ENCODE data around the gene ACOT7.

ACOT7 gene

DNA sequence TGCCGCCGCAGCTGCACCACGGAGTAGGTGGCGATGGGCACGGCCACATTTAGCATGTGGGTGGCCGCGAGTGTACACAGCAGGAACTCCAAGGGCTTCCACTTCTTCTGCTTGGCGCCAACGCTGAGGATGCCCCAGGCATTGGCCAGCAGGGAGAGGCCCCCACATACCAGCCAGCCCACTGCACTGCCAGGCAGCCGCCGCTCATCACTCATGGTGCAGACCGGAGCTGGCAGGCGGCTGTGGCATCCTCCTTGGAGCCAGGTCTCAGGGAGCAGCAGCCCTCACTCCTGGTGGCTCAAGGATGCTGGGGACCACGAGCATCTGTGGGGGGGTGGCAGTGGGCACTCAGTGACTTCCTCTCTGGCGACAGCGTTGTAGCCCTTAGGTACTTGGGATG, 138.9 kb downstream of the ACOT7 start:
- Histone ChIP-seq H3K36me3 (ENCODE audit: low read length) (no peaks in the 10 kb centered on the region), H3K27ac (ENCODE audit: low read depth, low read length) (no peak overlapping the region), H3K4me2 (ENCODE audit: low read depth, low read length, poor library complexity, severe bottlenecking) (no peak overlapping the region), H3K79me2 (ENCODE audit: insufficient read depth, low read length) (no peaks in the 10 kb centered on the region), H3K4me3 (ENCODE audit: insufficient read depth, low read length, poor library complexity, severe bottlenecking) (no peak overlapping the region), H3K9me2 (replicated peaks; ENCODE audit: insufficient read depth, low read length) (no peaks in the 10 kb centered on the region), H2AFZ (ENCODE audit: low read depth, low read length, severe bottlenecking) (no peak overlapping the region), H3K27me3 (ENCODE audit: low read length) (no peaks in the 10 kb centered on the region), H3F3A (ENCODE audit: insufficient read depth) (no peaks in the 10 kb centered on the region), H3K9ac (ENCODE audit: low read length) (no peak overlapping the region), H3K9me3 (ENCODE audit: insufficient read depth, low read length) (no peaks in the 10 kb centered on the region), H4K20me1 (ENCODE audit: low read depth, low read length) (no peaks in the 10 kb centered on the region)
- TF ChIP-seq EZH2phosphoT487 (conservative IDR thresholded peaks at IDR 0.05; ENCODE audit: low read length), result no peak
- TF ChIP-seq, protein P1, sequence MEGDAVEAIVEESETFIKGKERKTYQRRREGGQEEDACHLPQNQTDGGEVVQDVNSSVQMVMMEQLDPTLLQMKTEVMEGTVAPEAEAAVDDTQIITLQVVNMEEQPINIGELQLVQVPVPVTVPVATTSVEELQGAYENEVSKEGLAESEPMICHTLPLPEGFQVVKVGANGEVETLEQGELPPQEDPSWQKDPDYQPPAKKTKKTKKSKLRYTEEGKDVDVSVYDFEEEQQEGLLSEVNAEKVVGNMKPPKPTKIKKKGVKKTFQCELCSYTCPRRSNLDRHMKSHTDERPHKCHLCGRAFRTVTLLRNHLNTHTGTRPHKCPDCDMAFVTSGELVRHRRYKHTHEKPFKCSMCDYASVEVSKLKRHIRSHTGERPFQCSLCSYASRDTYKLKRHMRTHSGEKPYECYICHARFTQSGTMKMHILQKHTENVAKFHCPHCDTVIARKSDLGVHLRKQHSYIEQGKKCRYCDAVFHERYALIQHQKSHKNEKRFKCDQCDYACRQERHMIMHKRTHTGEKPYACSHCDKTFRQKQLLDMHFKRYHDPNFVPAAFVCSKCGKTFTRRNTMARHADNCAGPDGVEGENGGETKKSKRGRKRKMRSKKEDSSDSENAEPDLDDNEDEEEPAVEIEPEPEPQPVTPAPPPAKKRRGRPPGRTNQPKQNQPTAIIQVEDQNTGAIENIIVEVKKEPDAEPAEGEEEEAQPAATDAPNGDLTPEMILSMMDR (IDR thresholded peaks at IDR 0.05; ENCODE audit: insufficient read depth, low read length, poor library complexity, severe bottlenecking), result no peak

DNA sequence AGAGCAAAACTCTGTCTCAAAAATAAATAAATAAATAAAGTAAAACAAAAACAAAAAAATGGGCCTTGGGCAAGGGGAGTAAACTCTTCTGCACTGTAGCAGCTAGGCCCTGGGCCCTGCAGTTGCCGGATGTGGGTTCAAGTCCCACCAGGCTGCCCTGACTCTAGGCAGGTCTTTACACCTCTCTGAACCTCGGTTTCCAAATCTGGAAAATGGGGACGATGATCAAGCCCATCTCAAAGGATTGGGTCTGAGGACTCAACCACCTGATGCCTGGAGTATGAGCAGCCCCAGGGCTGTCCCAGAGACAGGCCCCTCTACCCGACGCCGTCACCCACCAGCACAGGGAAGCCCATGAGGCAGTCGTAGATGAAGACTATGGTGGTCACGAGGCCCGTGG, 140.2 kb downstream of the ACOT7 start:
- H3K9me2 ChIP-seq (replicated peaks; ENCODE audit: insufficient read depth, low read length), result no peaks in the 10 kb centered on the region
- no peaks in the 10 kb centered on the region for H4K20me1 ChIP-seq (ENCODE audit: low read depth, low read length)
- H3F3A ChIP-seq (ENCODE audit: insufficient read depth), result no peaks in the 10 kb centered on the region

DNA sequence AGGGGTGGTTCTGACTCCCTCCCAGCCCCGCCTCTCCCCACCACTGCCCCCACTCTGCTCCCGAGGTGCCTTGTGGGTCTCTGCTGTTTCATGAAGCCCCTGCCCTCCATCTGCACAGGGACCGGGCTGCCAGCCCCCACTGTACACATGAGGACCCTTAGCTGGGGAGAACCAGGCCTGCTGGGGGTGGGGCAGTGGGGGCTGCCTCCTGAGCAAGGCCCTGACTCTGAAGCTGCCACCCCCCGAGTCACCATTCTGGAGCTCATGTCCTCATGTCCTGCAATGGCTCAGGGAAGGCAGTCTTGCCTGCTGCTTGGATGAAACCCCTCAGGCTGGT, 141.2 kb downstream of the ACOT7 start:
- TF ChIP-seq, protein P1 (IDR thresholded peaks at IDR 0.05; ENCODE audit: insufficient read depth, low read length, poor library complexity, severe bottlenecking), result no peak
- TF ChIP-seq EZH2phosphoT487 (conservative IDR thresholded peaks at IDR 0.05; ENCODE audit: low read length), result no peak
- Histone ChIP-seq H3F3A (ENCODE audit: insufficient read depth) (no peaks in the 10 kb centered on the region), H4K20me1 (ENCODE audit: low read depth, low read length) (no peaks in the 10 kb centered on the region), H3K27me3 (ENCODE audit: low read length) (no peaks in the 10 kb centered on the region), H3K4me2 (ENCODE audit: low read depth, low read length, poor library complexity, severe bottlenecking) (no peak overlapping the region), H3K9me3 (ENCODE audit: insufficient read depth, low read length) (no peaks in the 10 kb centered on the region), H2AFZ (ENCODE audit: low read depth, low read length, severe bottlenecking) (no peak overlapping the region), H3K36me3 (ENCODE audit: low read length) (no peaks in the 10 kb centered on the region), H3K79me2 (ENCODE audit: insufficient read depth, low read length) (no peaks in the 10 kb centered on the region), H3K27ac (ENCODE audit: low read depth, low read length) (no peak overlapping the region), H3K9ac (ENCODE audit: low read length) (no peak overlapping the region), H3K4me3 (ENCODE audit: insufficient read depth, low read length, poor library complexity, severe bottlenecking) (no peak overlapping the region), H3K9me2 (replicated peaks; ENCODE audit: insufficient read depth, low read length) (no peaks in the 10 kb centered on the region)

More for the DNA sequence above, 140.2 kb downstream of the ACOT7 start:
- Histone ChIP-seq H3K36me3 (ENCODE audit: low read length) (no peaks in the 10 kb centered on the region), H3K4me3 (ENCODE audit: insufficient read depth, low read length, poor library complexity, severe bottlenecking) (no peak overlapping the region), H2AFZ (ENCODE audit: low read depth, low read length, severe bottlenecking) (no peak overlapping the region), H3K79me2 (ENCODE audit: insufficient read depth, low read length) (no peaks in the 10 kb centered on the region), H3K9ac (ENCODE audit: low read length) (no peak overlapping the region), H3K27ac (ENCODE audit: low read depth, low read length) (no peak overlapping the region), H3K4me2 (ENCODE audit: low read depth, low read length, poor library complexity, severe bottlenecking) (no peak overlapping the region), H3K27me3 (ENCODE audit: low read length) (no peaks in the 10 kb centered on the region), H3K9me3 (ENCODE audit: insufficient read depth, low read length) (no peaks in the 10 kb centered on the region)
- TF ChIP-seq, protein P1 (IDR thresholded peaks at IDR 0.05; ENCODE audit: insufficient read depth, low read length, poor library complexity, severe bottlenecking), result no peak
- no peak for TF ChIP-seq EZH2phosphoT487 (conservative IDR thresholded peaks at IDR 0.05; ENCODE audit: low read length)

Data from SU-DHL-6 (cell line).